HG03039 (cell line): Measurements from ENCODE around the gene STIM1.
"Not testable (repeated sequence)": the region's sequence is repeated elsewhere in the genome, so short reads cannot be mapped to it uniquely, and the experiment has no call there.

Experiments used
- ATAC-seq: cut with Tn5 transposase; IDR thresholded peaks from one replicate; pipeline ENCODE4 v1.9.1; 2021; ENCODE audit warnings: mild to moderate bottlenecking, moderate library complexity; ENCODE audit not compliant: unreplicated experiment

Gene STIM1

DNA sequence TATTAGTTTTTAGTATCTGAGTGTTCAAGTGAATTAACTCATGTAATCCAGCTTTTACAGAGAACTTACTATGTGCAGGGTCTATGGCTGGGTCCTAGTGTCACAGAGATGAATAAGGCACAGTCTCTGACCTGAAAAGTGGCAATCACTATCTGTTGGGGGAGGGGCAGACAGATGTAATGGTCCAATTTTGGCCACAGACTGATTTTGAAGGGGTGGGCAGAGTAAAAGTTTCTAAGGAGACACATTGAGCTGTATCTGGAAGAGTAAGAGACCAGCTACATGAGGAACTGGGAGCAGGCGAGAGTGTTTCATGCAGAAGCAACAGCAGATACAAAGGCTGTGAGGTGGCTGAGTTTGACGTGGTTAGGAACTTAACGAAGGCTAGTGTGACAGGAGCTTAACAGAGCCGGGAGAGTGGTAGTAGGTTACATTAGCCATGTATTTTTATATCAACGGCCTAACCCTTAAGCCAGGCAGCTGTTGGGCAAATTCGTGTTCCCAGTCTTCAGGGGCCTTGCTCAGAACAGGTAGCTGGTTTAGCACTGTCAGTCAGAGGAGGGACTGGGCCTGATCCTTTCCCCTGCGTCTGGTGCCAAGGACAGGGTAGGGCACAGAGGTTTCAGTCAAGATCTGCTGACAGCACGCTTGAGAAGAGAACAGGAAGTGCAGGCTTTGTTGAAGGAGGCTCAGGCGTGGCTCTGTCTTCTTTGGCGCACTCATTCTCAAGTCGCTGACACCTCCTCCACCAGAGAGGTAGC, 1.4 kb upstream of the STIM1 start:
- peak; percentile 19 for ATAC-seq

GRCh38 chr11:3854660-3854976, 846 bp upstream of the STIM1 start:
- ATAC-seq: no peak

- peak; percentile 12 for ATAC-seq
These were observed 486 bp downstream of the STIM1 start for GRCh38 chr11:3855808-3856491.

GRCh38 chr11:3856856-3857553, 1.5 kb downstream of the STIM1 start:
- ATAC-seq: no peak

GRCh38 chr11:3857628-3858027, 2.2 kb downstream of the STIM1 start:
- no peak for ATAC-seq

DNA sequence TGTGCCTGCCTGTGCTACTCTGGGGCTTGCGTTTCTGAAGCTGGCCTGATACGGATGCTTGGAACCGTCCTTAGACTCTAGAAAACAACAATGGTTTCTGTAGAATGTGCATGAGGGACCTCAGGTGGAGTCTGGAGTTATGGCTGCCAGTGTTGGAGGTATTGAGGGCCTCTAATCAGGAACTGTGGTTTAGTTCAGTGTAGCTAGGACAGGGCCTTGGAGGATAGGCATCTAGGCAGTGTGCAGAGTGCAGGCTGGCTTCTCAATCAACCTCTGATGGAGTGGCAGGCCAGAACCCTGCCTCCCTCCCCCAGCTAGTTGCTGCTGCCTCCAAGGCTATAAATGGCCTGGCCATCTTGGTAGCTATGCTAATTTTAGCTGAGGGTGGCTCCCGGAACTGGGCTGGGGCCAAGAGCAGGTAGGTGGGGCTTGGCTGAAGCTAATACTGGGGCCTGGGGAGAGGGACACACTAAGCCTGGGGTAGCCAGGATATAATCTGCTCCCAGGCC, 4.0 kb downstream of the STIM1 start:
- no peak for ATAC-seq

GRCh38 chr11:3860375-3860774, 4.9 kb downstream of the STIM1 start:
- no peak for ATAC-seq

GRCh38 chr11:3860898-3861393, 5.5 kb downstream of the STIM1 start:
- not testable (repeated sequence) for ATAC-seq

DNA sequence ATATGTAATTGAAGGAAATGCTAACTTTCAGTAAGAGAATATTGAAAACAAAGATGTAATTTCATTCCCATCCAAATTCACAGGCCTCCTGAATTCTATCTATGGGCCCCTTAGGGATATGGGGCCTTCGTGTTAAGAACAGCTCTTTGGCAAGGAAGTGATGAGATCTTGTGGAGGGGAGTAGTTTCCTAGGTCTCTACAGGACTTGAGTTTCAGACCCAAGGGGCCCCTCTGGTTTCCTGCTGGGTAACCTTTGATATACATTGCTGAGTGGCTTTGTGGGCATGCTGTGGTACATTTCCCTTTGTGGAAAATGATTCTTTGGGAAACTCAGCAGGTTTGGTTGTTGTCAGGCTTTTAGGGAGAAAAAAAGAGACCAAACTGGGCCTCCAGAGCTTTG, 6.2 kb downstream of the STIM1 start:
- no peak for ATAC-seq

DNA sequence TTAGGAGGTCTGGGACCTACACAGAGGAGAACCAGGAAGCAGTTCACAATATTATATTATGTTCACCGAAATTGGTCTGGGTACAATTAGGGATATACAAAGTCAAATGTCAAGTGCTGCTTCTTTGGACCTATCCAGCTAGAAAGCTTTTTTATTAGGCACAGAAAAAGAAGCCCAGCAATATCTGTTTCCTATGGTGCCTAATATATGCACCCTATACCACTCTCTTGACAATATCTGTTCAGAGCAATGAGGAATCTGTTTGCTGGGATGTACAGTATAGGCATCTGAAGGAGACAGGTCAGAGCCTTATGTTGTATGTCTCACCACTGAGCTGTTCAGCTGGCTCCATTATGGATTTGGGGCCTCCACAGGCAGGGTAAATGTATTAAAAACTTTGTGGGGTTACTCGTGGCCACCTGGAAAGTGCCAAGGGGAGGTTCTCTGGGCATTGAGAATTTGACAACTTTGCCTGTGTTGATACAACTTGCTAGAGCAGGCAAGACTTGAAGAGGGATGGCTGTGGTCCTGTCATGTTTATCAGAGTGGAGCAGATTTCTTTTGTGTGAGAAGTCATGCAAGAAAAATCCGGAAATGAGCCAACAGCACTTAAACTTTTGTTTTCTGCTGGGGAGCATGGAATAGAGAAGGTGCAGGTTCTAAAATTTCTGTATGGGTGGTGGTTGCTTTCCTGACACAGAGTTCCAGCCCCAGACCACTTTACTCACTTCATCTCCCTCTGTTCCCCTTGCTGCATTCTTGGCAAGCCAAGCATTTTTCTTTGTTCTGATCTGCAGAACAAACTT, 10.1 kb downstream of the STIM1 start:
- no peak for ATAC-seq

DNA sequence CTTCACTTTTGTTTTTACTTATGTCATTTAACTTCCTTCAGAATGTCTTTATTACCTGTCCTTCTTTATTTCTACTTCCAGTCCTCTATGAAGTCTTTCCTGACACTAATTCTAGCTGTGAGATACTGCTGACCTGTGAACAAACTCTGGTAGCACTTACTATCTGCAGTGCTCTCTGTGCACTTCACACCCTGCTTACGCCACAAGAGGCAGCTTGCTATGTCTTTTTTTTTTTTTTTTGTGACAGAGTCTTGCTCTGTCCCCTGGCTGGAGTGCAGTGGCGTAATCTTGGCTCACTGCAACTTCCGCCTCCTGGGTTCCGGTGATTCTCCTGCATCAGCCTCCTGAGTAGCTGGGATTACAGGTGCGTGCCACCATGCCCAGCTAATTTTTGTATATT, 10.7 kb downstream of the STIM1 start:
- no peak for ATAC-seq

DNA sequence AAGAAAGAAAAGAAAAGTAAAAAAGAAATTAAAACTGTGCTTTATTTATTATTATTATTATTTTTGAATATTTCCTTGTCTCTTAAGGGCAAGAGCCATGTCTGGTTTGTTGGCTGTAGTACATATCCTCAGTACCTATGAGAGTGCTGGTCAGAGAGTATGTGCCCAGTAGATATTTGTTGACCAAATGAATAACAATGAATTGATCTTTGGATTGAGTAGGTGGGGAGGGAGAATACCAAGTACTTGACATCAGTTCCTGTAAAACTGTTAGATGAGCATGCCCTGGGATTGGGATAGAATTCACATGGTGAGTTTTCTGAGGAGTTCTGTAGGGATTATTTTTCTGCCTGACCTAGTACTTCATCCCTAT, 11.4 kb downstream of the STIM1 start:
- no peak for ATAC-seq

DNA sequence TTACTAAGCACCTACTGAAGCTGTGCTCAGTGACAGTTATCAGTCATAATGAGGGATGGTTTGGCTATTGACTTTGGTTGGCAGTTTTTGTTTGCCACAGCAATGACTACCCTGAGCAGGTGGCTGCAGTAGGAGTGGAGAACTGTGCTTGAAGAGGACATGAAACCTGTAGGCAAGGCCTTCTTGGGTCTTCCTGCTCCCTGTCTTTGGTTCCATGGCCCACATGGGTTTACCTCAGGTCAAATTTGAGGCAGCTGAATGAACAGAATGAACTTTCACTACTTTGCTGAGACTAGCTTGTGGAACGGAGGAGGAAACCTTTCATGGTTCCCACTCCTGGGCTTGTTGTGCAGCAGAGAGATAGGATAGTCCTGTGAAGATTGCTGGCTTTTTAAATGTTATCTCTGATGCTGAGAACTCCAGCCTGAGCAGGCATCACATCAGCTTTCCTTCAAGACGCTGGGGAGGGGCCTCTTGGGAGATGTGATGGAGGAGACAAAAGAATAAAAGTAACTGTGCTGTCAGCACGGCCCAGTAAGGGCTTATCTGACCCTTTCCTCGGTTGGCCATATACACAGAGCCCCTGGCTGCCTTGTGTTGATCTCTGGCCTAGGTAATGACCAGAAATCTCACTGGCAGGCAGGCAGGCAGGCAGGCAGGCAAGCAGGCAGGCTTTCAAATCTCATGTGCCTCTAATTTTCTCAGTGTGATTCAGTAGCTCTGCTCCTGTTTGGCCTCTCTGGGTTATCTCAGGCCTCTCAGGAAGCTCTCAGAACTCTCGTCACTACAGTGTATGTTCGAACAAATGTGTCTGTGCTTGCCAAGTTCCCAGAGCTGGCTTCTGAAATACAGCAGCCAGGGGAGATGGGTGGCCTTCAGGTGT, 12.0 kb downstream of the STIM1 start:
- ATAC-seq: no peak

DNA sequence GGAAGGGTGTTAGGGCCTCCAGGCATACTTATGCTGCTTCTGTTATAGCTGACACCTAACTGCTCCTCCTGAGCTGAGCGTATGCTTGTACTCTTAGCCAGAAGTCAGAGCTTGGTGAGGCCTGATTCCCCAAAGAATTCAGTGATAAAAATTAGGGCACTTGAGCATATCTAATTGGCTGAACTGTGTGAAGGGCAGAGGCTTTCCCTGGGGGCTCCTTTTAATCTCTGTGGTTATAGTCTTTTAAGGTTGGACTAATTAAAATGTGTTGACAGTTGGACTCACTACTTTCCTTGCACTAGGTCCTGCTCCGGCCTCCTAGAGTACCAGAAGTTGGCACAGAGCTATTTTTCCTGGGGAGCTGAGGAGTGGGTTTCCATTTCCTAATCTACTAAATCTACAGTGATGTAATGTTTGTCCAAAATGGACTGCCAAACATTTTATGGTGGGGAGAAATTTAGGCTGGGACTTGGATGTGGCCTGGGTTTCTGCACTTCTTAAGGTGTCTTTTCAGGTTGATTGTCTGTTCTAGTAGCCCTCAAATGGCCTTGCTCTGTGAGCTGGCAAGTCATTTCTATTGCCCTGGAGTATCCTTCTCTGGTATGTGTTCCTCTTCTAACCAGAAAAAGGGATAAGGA, 18.4 kb downstream of the STIM1 start:
- no peak for ATAC-seq

DNA sequence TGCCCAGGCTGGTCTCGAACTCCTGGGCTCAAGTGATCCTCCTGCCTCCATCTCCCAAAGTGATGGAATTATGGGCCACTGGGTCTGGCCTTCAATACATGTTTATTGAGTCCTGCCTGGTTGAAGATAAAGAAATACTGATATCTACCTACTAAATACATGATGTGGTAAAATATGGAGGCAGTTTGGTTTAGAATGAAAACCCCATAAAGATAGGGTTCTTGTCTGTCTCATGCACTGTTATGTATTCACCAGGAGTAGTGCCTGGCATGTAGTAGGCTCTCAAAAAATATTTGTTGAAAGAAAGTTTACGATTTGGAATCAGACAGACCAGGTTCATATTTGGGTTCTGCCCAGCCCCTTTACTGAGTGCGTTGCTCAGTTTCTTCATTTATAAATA, 21.1 kb downstream of the STIM1 start:
- no peak for ATAC-seq

- no peak for ATAC-seq
These were observed 22.1 kb downstream of the STIM1 start for GRCh38 chr11:3877364-3878257.

DNA sequence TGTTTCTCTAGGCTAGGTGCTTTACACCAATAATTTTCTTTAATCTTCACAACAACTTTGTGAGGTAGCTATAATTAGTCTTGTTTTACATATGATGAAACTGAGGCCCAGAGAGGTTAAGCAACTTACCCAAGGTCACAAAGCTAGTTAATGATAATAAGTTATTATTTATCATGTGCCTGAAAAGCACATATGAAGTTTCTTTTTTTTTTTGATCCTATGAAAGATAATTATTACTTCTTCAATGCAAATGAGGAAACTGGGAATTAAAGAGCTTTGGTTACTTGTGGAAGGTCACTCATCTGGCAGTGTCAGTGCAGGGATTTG, 22.8 kb downstream of the STIM1 start:
- ATAC-seq: no peak

- ATAC-seq: peak; percentile 30
These were observed 23.9 kb downstream of the STIM1 start for GRCh38 chr11:3879216-3879966.
